CD4-positive, alpha-beta T cell treated with Interleukin-6 for 4 hours (primary cell): ENCODE measurements around the gene UTF1.
"Not testable (repeated sequence)": the region's sequence is repeated elsewhere in the genome, so short reads cannot be mapped to it uniquely, and the experiment has no call there.

Source experiments
- DNase-seq: peaks from one replicate; pipeline ENCODE4 v3.0.0-alpha.2; 2020; ENCODE audit warnings: mixed read lengths

Gene UTF1

GRCh38 chr10:133248334-133248715 is 18.3 kb downstream of the UTF1 start:
- no peak for DNase-seq

GRCh38 chr10:133249094-133249780 is 19.2 kb downstream of the UTF1 start:
- no peak for DNase-seq

GRCh38 chr10:133249975-133250754 is 20.1 kb downstream of the UTF1 start:
- DNase-seq, result no peak

GRCh38 chr10:133251388-133252222 is 21.6 kb downstream of the UTF1 start:
- DNase-seq, result no peak

GRCh38 chr10:133252223-133252552 is 22.2 kb downstream of the UTF1 start:
- no peak for DNase-seq

- no peak for DNase-seq
These were observed 23.4 kb downstream of the UTF1 start for GRCh38 chr10:133253361-133253955.

- DNase-seq, result no peak
These were observed 24.6 kb downstream of the UTF1 start for GRCh38 chr10:133254421-133255120.

GRCh38 chr10:133255323-133255722 is 25.3 kb downstream of the UTF1 start:
- no peak for DNase-seq

- peak; percentile 58 for DNase-seq
These were observed 27.6 kb downstream of the UTF1 start for GRCh38 chr10:133257489-133258065.

- DNase-seq, result peak; percentile 60
These were observed 28.2 kb downstream of the UTF1 start for GRCh38 chr10:133258066-133258817.

GRCh38 chr10:133258818-133259601 is 29.0 kb downstream of the UTF1 start:
- DNase-seq, result peak; percentile 91

- DNase-seq, result no peak
These were observed 29.6 kb downstream of the UTF1 start for GRCh38 chr10:133259602-133259989.

- DNase-seq, result peak; percentile 63
These were observed 31.1 kb downstream of the UTF1 start for GRCh38 chr10:133260895-133261725.

GRCh38 chr10:133261726-133262325 is 31.8 kb downstream of the UTF1 start:
- DNase-seq, result peak; percentile 85

- no peak for DNase-seq
These were observed 32.7 kb downstream of the UTF1 start for GRCh38 chr10:133262696-133263095.

- DNase-seq, result no peak
These were observed 33.7 kb downstream of the UTF1 start for GRCh38 chr10:133263674-133264073.

- peak; percentile 78 for DNase-seq
These were observed 34.4 kb downstream of the UTF1 start for GRCh38 chr10:133264461-133264860.

GRCh38 chr10:133265052-133265451 is 35.0 kb downstream of the UTF1 start:
- DNase-seq, result not testable (repeated sequence)
